GM20431 (cell line): ENCODE data around the gene GSK3B.
"Not testable (repeated sequence)": the region's sequence is repeated elsewhere in the genome, so short reads cannot be mapped to it uniquely, and the experiment has no call there.

ENCODE experiments used
- in situ Hi-C: fragments of 300-500 bp; cut with MseI, MboI; formaldehyde crosslinking; loops from one replicate; pipeline ENCODE4 v1.15.0; 2020; ENCODE audit warnings: low sequenced_read_pairs; ENCODE audit not compliant: unreplicated experiment

GSK3B gene

GRCh38 chr3:120059081-120059864 is 35.0 kb downstream of the GSK3B start:
- in situ Hi-C loops: no loop called here

GRCh38 chr3:120057626-120058025 is 36.6 kb downstream of the GSK3B start:
- in situ Hi-C loops: no loop called here

DNA sequence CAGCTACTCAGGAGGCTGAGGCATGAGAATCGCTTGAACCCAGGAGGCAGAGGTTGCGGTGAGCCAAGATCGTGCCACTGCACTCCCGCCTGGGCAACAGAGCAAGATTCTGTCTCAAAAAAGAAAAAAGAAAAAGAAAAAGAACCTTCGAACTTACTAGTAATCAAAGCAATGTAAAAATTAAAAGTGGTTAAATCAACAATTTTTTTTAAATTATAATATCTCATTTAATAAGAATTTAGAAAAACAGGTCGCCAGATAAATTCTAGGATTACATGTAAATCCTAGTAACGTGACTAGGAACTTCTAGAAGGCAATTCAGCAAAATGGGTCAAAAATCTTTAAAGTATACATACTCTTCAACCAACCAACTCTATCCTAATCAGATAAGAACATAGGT is 37.2 kb downstream of the GSK3B start:
- in situ Hi-C loops: no loop called here

- in situ Hi-C loops: not testable (repeated sequence)
Measured at GRCh38 chr3:120053647-120054046, 40.6 kb downstream of the GSK3B start.

DNA sequence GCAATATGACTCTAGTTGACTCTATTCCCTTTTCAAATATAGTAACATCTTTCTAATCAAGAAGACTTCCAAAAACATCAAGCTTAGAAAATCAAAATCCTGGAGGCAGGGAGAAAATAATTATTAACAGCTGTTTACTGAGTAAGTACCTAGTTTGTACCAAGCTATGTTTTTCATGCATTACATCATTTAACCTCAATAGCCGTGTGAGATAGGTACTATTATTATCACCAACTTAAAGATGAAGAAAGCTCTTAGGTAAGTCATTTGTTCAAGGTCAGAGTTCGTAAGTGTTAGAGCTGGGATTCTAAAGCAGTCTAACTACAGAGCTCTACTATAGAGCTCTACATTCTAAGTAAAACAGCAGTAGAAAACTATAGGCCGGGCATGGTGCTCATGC is 41.6 kb downstream of the GSK3B start:
- in situ Hi-C loops: no loop called here

DNA sequence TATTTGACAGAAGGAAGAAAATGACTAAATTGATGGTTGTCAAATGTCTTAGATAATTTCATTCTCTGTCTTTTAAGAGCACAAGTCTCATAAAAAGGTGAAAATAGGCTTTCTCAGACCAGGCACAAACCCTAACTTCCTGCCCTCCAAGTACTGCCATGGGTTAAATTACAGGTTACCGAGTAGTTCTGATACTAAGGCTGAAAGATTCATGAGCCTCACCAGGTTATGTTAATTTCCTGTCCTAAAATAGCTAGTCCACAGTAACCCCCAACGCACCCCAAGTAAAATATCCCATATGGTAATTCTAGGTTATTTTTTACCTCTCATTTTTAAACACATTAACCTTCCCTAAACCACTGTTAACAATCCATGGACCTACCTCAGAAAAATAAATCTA is 42.0 kb downstream of the GSK3B start:
- in situ Hi-C loops: no loop called here

DNA sequence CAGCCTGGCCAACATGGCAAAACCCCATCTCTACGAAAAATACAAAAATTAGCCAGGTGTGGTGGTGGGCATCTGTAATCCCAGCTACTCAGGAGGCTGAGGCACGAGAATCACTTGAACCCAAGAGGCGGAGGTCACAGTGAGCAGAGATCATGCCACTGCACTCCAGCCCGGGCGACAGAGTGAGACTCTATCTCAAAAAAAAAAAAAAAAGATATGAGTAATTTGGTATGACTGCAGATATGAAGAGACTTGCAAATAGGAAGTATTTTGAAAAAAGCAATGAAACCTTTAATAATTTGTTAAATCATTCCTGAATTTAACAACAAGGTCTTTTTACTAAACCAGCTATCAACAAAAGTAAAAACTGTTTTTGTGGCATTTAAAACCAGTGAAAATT is 42.7 kb downstream of the GSK3B start:
- in situ Hi-C loops: not testable (repeated sequence)

- in situ Hi-C loops: no loop called here
Measured at GRCh38 chr3:120049881-120050539, 44.2 kb downstream of the GSK3B start.

GRCh38 chr3:120049072-120049471 is 45.2 kb downstream of the GSK3B start:
- in situ Hi-C loops: no loop called here

DNA sequence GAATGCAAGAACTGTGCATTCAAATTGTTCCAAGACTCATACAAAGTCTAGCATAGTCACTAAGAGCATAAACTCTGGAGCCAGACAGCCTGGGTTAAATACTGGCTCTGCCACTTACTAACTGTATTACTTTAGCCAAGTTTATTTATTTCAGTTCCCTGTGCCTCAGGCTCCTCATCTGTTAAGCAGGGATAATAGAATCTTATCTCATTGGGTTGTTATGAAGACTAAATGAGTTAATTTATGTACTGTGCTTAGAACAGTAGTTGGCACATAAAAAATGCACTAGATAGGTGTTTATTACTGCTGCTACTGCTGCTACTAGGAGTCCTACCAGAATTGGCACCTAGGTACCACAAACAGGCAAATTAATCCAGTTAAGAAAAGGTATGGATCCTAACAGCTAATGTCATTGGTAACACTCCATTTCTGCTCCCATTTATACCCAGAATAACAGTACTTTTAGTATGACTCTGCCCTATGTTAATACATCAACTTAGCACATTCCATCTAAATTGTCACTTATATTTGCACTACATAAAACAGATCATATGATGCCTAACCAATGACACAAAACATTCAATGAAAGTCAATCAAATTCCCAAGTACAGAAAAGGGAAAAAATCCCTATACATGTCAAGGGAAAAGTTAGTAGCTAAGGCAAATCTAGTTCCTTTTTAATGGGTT is 45.7 kb downstream of the GSK3B start:
- in situ Hi-C loops: no loop called here

- in situ Hi-C loops: no loop called here
Measured at GRCh38 chr3:120047686-120048085, 46.6 kb downstream of the GSK3B start.

GRCh38 chr3:120040813-120041377 is 53.4 kb downstream of the GSK3B start:
- in situ Hi-C loops: no loop called here

GRCh38 chr3:120039642-120040610 is 54.3 kb downstream of the GSK3B start:
- in situ Hi-C loops: no loop called here

GRCh38 chr3:120033596-120033995 is 60.7 kb downstream of the GSK3B start:
- in situ Hi-C loops: no loop called here

DNA sequence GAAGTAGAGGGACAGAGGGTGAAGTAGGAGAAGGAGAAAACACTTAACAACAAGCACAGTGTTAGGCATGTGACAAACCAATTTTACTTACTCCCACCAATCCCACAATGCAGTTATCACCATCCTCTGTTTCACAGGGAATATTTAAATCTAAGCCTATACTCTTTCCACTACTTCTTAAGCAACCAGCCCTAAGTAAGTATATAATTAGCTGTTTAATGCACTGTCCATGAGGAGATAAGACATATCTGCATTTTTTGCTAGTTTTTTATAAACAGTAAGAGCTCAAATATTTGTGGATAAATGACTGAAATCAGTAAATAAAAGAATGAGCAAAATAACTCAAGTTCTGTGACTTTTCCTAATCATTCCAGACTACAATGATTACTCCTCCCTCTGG is 62.7 kb downstream of the GSK3B start:
- in situ Hi-C loops: no loop called here

DNA sequence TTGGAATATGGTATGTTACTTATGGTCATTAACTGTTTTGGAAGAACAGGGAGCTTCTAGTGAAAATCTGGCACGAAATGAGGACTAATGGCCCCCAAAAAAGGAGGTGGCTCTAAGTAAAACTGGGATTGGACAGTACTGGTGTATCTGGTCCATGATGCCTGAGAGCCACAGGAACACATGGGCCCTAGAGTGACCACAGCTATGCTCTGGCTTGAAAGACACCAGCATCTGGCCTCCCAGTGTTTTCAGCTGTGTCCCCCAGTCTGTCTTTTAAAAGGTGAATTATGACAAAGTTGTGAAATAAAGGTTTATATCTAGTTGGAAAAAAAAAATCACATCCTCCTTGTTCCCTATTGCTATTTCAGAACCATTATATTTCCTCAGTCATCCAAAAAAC is 64.5 kb downstream of the GSK3B start:
- in situ Hi-C loops: no loop called here

- in situ Hi-C loops: no loop called here
Measured at GRCh38 chr3:120028271-120029047, 65.8 kb downstream of the GSK3B start.

DNA sequence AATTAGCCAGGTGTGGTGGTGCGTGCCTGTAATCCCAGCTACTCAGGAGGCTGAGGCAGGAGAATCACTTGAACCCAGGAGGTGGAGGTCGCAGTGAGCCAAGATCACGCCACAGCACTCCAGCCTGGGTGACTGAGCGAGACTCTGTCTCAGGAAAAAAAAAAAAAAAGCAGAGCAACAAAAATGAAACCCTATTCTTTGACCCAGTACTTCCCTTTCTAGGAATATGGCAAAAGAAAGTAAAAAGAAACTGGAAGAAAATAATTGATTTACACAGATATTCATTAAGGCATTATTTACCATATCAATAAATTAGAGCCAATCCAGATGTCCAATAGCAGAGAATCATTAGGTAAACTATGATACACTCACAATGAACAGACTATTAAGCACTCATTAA is 67.0 kb downstream of the GSK3B start:
- in situ Hi-C loops: no loop called here

DNA sequence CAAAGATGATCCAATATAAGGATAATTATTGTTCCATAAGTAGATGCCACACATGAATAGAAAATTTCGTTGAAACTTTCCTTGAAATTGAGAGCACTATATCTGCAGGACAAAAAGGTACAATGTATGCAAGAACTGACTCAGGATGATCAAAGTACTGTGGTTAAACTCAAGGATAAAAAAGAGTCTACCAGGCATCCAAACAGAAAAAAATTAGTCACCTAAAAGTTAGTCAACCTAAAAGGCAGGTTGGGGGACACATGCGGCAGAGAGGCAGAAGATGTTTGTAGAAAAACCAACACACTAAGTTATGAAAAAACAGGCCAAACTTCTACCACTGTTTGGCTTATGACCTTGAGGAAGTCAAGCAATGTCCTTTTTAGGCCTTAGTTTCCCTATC is 68.7 kb downstream of the GSK3B start:
- in situ Hi-C loops: no loop called here
